DOHH2 (cell line): ENCODE results near the gene CETN1.

Experiments
- H3F3A ChIP-seq: fragments of 200-600 bp; sonication (generic), shearing (Covaris generic); 2 replicates; pipeline ENCODE4 v1.6.0; 2016; ENCODE audit warnings: antibody characterized with exemption, mild to moderate bottlenecking; ENCODE audit not compliant: control insufficient read depth, insufficient read depth
- H3K27ac ChIP-seq: fragments of 200-600 bp; sonication (generic); 2 replicates; pipeline ENCODE4 v1.5.1; 2014; ENCODE audit warnings: low read depth, mild to moderate bottlenecking, low read length, moderate library complexity
- H3K27me3 ChIP-seq: fragments of 200-600 bp; sonication (generic); 2 replicates; pipeline ENCODE4 v1.6.1; 2014; ENCODE audit warnings: mild to moderate bottlenecking, low read length, mixed read lengths; ENCODE audit not compliant: control insufficient read depth
- H3K36me3 ChIP-seq: fragments of 200-600 bp; sonication (generic); 2 replicates; pipeline ENCODE4 v1.6.1; 2014; ENCODE audit warnings: mild to moderate bottlenecking, low read length, moderate library complexity, mixed read lengths; ENCODE audit not compliant: control insufficient read depth
- H3K4me1 ChIP-seq: fragments of 200-600 bp; sonication (generic); 2 replicates; pipeline ENCODE4 v1.6.1; 2014; ENCODE audit warnings: mild to moderate bottlenecking, low read length, mixed read lengths; ENCODE audit not compliant: control insufficient read depth
- H3K4me2 ChIP-seq: fragments of 200-600 bp; sonication (generic); 2 replicates; pipeline ENCODE4 v1.6.0; 2014; ENCODE audit warnings: mild to moderate bottlenecking, low read length, moderate library complexity
- H3K4me3 ChIP-seq: fragments of 200-600 bp; sonication (generic); 2 replicates; pipeline ENCODE4 v1.5.1; 2014; ENCODE audit warnings: mild to moderate bottlenecking, low read length, mixed read lengths
- H3K79me2 ChIP-seq: fragments of 200-600 bp; sonication (generic); 2 replicates; pipeline ENCODE4 v1.6.1; 2014; ENCODE audit warnings: mild to moderate bottlenecking, low read length, mixed read lengths; ENCODE audit not compliant: control insufficient read depth
- H3K9me2 ChIP-seq: fragments of 200-600 bp; sonication (generic); replicated peaks from 2 replicates; pipeline ENCODE4 v1.6.1; 2014; ENCODE audit warnings: mild to moderate bottlenecking, low read length, mixed read lengths; ENCODE audit not compliant: control insufficient read depth
- H3K9me3 ChIP-seq: fragments of 200-600 bp; sonication (generic); 2 replicates; pipeline ENCODE4 v1.6.1; 2014; ENCODE audit warnings: antibody characterized with exemption, low read length, mixed read lengths; ENCODE audit not compliant: control insufficient read depth, insufficient read depth
- H4K20me1 ChIP-seq: fragments of 200-600 bp; sonication (generic); 2 replicates; pipeline ENCODE4 v1.6.0; 2014; ENCODE audit warnings: low read depth, mild to moderate bottlenecking, antibody characterized with exemption, low read length, moderate library complexity; ENCODE audit not compliant: control insufficient read depth, insufficient read depth
- EZH2phosphoT487 ChIP-seq: fragments of 200-600 bp; sonication (generic); IDR thresholded peaks from 2 replicates; pipeline ENCODE4 v1.6.1; 2017; ENCODE audit warnings: borderline replicate concordance, mild to moderate bottlenecking, antibody characterized with exemption, low read length, moderate library complexity, mixed read lengths
- TF ChIP-seq, protein P1 (sequence below): fragments of 200-600 bp; sonication (generic); IDR thresholded peaks from one replicate; pipeline ENCODE4 v1.5.1; 2014; ENCODE audit warnings: antibody characterized with exemption, mild to moderate bottlenecking, low read depth, low read length; ENCODE audit not compliant: poor library complexity, severe bottlenecking

The CETN1 gene

DNA sequence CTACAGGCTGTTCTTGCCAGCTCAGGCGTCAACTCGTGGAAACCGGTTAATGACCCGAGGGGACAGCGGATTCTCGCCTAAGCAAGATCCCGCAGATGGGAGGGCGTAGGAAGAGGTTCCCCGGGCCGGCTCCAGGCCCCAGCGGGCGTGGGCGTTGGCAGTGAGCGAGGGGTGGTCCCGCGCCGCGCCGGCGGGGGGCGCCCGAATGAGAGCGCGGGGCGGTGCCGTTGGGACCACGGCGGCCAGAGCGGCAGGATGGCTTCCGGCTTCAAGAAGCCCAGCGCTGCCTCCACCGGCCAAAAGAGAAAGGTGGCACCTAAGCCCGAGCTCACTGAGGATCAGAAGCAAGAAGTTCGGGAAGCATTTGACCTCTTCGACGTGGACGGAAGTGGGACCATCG, at the start of gene CETN1:
TSS of gene CETN1 (plus strand) at position 227 of the 400 bp plus-strand sequence. CDS start at position 256, 29 bp downstream.
- Histone ChIP-seq H3K36me3 (no peaks in the 10 kb centered on the region), H3K9me2 (no peaks in the 10 kb centered on the region), H3K4me2 (no peak within 1 kb of the TSS), H3K27me3 (no peaks in the 10 kb centered on the region), H3K4me1 (no peaks in the 10 kb centered on the region), H3K27ac (no peak within 1 kb of the TSS), H3K9me3 (no peaks in the 10 kb centered on the region), H3K4me3 (no peak within 1 kb of the TSS), H4K20me1 (no peaks in the 10 kb centered on the region), H3F3A (no peaks in the 10 kb centered on the region), H3K79me2 (no peaks in the 10 kb centered on the region)
- no peak for TF ChIP-seq EZH2phosphoT487
- TF ChIP-seq, protein P1, sequence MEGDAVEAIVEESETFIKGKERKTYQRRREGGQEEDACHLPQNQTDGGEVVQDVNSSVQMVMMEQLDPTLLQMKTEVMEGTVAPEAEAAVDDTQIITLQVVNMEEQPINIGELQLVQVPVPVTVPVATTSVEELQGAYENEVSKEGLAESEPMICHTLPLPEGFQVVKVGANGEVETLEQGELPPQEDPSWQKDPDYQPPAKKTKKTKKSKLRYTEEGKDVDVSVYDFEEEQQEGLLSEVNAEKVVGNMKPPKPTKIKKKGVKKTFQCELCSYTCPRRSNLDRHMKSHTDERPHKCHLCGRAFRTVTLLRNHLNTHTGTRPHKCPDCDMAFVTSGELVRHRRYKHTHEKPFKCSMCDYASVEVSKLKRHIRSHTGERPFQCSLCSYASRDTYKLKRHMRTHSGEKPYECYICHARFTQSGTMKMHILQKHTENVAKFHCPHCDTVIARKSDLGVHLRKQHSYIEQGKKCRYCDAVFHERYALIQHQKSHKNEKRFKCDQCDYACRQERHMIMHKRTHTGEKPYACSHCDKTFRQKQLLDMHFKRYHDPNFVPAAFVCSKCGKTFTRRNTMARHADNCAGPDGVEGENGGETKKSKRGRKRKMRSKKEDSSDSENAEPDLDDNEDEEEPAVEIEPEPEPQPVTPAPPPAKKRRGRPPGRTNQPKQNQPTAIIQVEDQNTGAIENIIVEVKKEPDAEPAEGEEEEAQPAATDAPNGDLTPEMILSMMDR, result no peak

DNA sequence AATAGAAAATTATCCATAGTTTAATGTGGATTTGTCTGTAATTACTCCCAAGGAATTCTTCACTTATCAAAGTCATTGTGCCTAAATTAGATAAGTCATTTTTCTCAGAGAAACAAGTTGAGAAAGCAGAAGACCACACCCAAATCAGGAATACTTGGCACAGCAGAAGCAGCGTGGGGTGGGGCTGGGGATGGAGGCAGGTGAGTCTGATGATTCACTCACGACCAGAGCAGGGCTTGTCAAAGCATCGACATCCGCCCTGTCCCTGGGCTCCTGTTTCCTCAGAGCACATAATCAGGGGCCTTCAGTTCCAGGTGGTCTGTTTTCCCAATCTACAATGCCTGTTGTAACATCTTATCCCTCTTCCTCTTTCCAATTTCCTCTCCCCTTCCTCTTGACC, 48.2 kb upstream of the CETN1 start:
- Histone ChIP-seq H4K20me1 (no peaks in the 10 kb centered on the region), H3K4me3 (no peak overlapping the region), H3K4me1 (no peaks in the 10 kb centered on the region), H3K4me2 (no peak overlapping the region), H3K36me3 (no peaks in the 10 kb centered on the region), H3F3A (no peaks in the 10 kb centered on the region), H3K9me3 (no peaks in the 10 kb centered on the region), H3K27me3 (no peaks in the 10 kb centered on the region), H3K27ac (no peak overlapping the region), H3K79me2 (no peaks in the 10 kb centered on the region), H3K9me2 (no peaks in the 10 kb centered on the region)
- TF ChIP-seq, protein P1, result no peak
- TF ChIP-seq EZH2phosphoT487, result no peak

DNA sequence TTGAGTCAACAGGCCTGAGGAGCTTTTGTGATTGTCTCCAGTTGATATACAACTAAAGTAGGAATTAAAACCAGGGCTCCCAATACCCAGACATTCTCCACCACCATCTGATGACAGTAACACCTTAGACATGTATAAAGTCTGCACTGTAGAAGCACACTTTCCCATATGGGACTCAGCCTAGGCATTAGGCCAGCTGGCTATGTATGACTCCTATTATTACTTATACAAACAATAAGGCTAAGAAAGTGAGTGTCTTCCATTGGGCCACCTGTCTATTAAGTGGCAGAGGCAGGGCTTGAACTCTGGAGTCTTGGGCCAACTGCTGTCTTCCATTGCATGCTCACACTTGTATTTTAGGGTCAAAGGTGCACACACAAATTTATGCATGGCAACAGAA, 47.5 kb upstream of the CETN1 start:
- Histone ChIP-seq H3K27me3 (no peaks in the 10 kb centered on the region), H3F3A (no peaks in the 10 kb centered on the region), H3K4me1 (no peaks in the 10 kb centered on the region), H3K9me3 (no peaks in the 10 kb centered on the region), H3K9me2 (no peaks in the 10 kb centered on the region), H3K4me2 (no peak overlapping the region), H3K36me3 (no peaks in the 10 kb centered on the region), H4K20me1 (no peaks in the 10 kb centered on the region), H3K27ac (no peak overlapping the region), H3K79me2 (no peaks in the 10 kb centered on the region), H3K4me3 (no peak overlapping the region)
- TF ChIP-seq EZH2phosphoT487, result no peak
- TF ChIP-seq, protein P1, result no peak
